GM12872 (cell line): Measurements from ENCODE around the gene RTN3.
A peak's percentile ranks its signal among the peaks of the same experiment; 100 is the strongest.

Experiments
- CTCF ChIP-seq: IDR thresholded peaks from 3 replicates; pipeline ENCODE4 v1.5.1; 2011; ENCODE audit warnings: low read depth, mild to moderate bottlenecking, low read length, moderate library complexity; ENCODE audit not compliant: insufficient read depth

RTN3 gene

GRCh38 chr11:63660972-63661371 lies 20.3 kb upstream of the RTN3 start:
- TF ChIP-seq CTCF: no peak

- TF ChIP-seq CTCF: no peak
These were observed 17.5 kb upstream of the RTN3 start for GRCh38 chr11:63663809-63664208.

- no peak for TF ChIP-seq CTCF
These were observed 14.4 kb upstream of the RTN3 start for GRCh38 chr11:63666874-63667273.

- TF ChIP-seq CTCF: no peak
These were observed 13.1 kb upstream of the RTN3 start for GRCh38 chr11:63667995-63668795.

- TF ChIP-seq CTCF: no peak
These were observed 11.2 kb upstream of the RTN3 start for GRCh38 chr11:63670096-63670432.

GRCh38 chr11:63670433-63671321 lies 10.6 kb upstream of the RTN3 start:
- TF ChIP-seq CTCF: peak; percentile 64

- no peak for TF ChIP-seq CTCF
These were observed 9.8 kb upstream of the RTN3 start, which contains the start of gene ATL3 for GRCh38 chr11:63671322-63672155. ATL3 (minus strand) TSS chr11:63671376; CDS start chr11:63671335, 41 bp downstream.
